ENCODE results near the gene UGT1A8. TPM values are rescaled to one million over a fixed set of nuclear protein-coding genes. Genes with fewer than 3 reads are reported as not detected.

The UGT1A8 gene
- total RNA-seq, 1 experiment from 2014 or later = 15.1 TPM

- peak; percentile 92 for DNase-seq (ENCODE audit: low read depth)
Measured at GRCh38 chr2:233764264-233764663, 146.8 kb downstream of the UGT1A8 start.

DNA sequence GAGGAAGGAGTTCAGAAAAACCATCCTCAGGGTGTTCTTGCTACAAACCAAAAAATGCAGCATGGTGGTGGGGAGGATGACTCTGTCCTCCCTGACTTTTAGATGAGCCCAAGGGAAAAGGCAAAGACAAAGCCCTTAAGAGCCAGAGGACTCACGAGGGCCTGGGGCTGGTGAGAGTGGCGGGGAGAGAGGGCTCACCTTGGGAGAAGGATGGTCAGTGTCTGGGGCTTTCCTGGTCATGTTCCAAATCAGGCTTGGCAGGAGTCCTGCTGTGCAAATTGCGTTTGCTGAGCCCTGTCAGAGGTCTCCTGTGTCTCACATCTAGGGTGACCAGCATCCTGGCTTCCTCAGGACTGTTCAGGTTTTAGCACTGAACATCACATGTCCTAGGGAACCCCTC lies 147.3 kb downstream of the UGT1A8 start:
- peak; percentile 52 for DNase-seq (ENCODE audit: low read depth)

DNA sequence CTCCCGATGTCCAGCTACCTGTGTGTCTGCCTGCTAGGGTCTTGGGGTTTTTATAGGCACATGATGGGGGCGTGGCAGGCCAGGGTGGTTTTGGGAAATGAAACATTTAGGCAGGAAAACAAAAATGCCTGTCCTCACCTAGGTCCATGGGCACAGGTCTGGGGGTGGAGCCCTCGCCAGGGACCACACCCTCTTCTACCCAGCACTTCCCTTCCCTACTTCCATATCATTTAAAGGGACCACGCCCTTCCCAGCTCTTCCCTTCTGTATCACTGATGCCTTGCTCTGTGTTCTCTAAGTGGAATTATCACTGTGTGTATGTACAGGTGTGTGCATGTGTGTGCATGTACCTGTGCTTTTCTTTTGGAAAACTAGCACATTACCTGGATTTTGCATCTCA lies 149.0 kb downstream of the UGT1A8 start:
- DNase-seq (ENCODE audit: low read depth) = no peak

- no peak for DNase-seq (ENCODE audit: low read depth)
Measured at GRCh38 chr2:233768076-233768475, 150.6 kb downstream of the UGT1A8 start.

DNA sequence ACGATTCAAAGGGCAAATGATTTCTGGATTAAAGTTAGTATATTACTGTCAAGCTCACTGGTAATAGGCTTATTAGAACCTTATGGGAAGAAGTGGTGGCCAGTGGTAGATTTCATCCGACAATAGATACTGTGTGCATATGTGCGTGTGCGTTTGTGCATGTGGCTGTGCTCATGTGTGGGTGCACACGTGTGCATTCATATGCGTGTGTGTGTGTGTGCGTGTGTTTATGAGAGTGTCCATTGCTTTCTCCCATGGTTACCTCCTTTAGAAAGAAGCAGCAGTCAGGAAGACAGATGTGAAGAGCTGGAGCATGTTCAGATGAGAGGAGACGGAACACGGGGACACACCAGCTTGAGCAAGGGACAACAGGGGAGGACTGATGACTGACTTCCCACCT lies 151.8 kb downstream of the UGT1A8 start:
- DNase-seq (ENCODE audit: low read depth) = no peak

DNA sequence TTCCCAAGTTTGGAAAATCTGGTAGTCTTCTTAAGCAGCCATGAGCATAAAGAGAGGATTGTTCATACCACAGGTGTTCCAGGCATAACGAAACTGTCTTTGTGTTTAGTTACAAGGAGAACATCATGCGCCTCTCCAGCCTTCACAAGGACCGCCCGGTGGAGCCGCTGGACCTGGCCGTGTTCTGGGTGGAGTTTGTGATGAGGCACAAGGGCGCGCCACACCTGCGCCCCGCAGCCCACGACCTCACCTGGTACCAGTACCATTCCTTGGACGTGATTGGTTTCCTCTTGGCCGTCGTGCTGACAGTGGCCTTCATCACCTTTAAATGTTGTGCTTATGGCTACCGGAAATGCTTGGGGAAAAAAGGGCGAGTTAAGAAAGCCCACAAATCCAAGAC lies 154.7 kb downstream of the UGT1A8 start:
- DNase-seq (ENCODE audit: low read depth) = no peak

GRCh38 chr2:233772583-233772982 lies 155.2 kb downstream of the UGT1A8 start:
- DNase-seq (ENCODE audit: low read depth) = peak; percentile 17

- DNase-seq (ENCODE audit: low read depth) = no peak
Measured at GRCh38 chr2:233773854-233774253, 156.4 kb downstream of the UGT1A8 start.

- DNase-seq (ENCODE audit: low read depth) = no peak
Measured at GRCh38 chr2:233775414-233775813, 158.0 kb downstream of the UGT1A8 start.

DNA sequence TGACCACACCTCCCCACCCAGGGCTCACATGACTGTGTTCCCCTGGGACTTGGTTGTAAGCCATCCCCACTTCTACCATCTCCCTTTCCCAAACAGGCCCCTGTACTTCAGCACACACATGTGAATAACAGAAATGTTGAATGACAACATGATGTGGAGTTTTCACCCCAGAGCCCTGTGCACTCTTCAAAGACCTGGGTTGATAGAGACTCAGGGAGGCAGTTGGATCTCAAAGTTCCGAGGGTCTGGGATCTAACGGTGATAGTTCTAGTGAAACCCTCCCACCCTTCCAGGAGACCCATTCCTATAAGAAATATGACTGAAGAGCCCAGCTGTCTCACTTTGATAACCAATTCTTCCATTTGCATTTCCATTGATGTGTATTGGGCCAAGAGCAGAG lies 160.6 kb downstream of the UGT1A8 start, which contains the start of gene MROH2A:
TSS of gene MROH2A (plus strand) at position 301 of the 400 bp plus-strand sequence. CDS start 1,029 bp downstream, outside the sequence.
- DNase-seq (ENCODE audit: low read depth) = no peak

DNA sequence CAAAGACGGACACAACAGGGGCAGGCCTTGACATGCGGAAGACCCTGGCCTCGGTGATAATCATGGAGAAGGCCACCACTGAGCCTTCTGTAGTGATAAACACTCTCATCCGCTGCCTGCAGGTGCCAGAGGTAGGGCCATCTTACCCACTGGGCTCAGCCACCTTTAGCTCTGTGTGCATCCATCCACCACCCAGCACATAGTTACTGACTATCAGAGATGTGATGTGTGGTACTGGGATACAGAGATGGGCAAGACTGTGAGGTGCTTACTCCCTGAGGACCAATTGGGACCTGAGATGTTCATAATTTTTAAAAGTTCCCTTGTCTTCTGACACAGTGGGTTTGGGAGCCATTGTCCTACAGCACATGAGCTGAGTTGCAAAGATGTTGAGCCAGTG lies 162.3 kb downstream of the UGT1A8 start:
- DNase-seq (ENCODE audit: low read depth) = no peak

GRCh38 chr2:233780771-233781170 lies 163.3 kb downstream of the UGT1A8 start:
- DNase-seq (ENCODE audit: low read depth) = peak; percentile 15

DNA sequence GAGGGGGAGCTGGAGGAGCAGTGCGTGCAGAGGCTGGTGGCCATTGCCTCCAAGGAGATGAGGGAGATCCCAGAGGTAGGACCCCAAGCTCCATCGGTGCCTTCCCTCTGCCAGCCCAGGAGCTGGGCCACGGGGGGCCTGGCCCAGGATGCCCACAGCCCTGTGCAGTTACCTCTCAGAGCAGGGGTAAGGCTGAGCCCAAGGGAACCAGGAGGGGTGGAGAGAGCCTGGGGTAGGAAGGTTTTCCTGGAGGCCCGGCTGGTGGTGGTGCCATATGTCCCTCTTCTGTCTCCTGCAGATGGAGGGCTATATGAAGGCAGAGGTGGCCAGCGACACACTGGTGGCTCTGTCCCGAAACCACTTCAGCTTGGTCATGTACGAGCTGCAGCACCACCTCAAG lies 172.1 kb downstream of the UGT1A8 start:
- no peak for DNase-seq (ENCODE audit: low read depth)

GRCh38 chr2:233791151-233791882 lies 173.9 kb downstream of the UGT1A8 start:
- no peak for DNase-seq (ENCODE audit: low read depth)

DNA sequence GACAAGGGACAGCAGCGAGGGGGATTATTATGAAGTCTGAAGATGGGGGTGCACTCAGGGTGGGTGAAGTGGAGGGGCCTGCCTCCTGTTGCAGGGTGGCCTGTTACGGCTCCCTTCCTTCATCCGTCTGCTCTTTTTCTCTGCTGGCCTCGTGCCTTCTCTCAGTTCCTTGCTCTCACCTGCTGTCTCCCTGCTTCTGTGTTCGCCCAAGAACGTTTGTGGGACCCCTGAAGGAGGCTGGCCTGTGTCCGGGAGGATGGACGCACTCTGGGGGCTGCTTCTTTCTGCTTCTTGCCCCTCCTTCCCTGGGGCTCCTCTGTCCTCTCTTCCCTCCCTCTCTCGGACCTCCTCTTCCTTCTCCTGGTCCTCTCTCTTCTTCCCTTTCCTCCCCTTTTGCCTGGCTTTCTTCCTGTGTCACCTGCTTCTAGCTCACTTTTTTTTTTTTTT lies 174.5 kb downstream of the UGT1A8 start:
- no peak for DNase-seq (ENCODE audit: low read depth)

GRCh38 chr2:233792720-233793119 lies 175.3 kb downstream of the UGT1A8 start:
- no peak for DNase-seq (ENCODE audit: low read depth)

DNA sequence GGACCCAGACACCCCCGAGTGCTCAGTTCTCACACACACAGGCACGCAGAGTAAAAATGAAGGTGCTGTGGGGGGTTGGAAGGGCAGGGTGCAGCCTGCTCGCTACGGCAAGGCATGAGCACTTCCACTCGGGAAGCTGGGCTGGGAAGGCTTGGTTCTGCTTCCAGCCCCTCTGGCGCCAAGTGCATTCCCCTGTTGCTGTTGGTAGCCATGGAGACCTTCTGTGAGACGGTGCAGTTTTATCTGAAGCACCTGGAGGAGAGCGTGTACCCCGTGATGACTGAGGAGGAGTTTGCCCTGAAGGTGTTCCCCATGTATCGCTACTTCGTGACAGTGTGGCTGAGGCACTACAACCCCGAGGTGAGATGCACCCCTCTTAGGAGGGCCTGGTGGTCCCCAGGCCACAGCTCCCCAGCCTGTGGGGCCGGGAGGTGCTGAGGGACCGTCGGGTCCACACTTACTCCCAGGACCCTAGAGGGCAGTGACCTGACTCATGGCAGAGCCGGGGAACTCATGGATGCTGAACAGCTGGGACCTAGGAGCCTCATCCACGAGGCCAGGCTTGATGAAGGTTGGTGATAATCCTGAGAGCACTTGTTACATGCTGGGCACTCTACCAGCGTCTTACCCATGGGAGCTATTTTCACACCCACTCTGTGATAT lies 176.2 kb downstream of the UGT1A8 start:
- DNase-seq (ENCODE audit: low read depth) = no peak

- no peak for DNase-seq (ENCODE audit: low read depth)
Measured at GRCh38 chr2:233794128-233794658, 176.8 kb downstream of the UGT1A8 start.

GRCh38 chr2:233795735-233796171 lies 178.3 kb downstream of the UGT1A8 start:
- no peak for DNase-seq (ENCODE audit: low read depth)

GRCh38 chr2:233796254-233796653 lies 178.8 kb downstream of the UGT1A8 start:
- DNase-seq (ENCODE audit: low read depth) = no peak

DNA sequence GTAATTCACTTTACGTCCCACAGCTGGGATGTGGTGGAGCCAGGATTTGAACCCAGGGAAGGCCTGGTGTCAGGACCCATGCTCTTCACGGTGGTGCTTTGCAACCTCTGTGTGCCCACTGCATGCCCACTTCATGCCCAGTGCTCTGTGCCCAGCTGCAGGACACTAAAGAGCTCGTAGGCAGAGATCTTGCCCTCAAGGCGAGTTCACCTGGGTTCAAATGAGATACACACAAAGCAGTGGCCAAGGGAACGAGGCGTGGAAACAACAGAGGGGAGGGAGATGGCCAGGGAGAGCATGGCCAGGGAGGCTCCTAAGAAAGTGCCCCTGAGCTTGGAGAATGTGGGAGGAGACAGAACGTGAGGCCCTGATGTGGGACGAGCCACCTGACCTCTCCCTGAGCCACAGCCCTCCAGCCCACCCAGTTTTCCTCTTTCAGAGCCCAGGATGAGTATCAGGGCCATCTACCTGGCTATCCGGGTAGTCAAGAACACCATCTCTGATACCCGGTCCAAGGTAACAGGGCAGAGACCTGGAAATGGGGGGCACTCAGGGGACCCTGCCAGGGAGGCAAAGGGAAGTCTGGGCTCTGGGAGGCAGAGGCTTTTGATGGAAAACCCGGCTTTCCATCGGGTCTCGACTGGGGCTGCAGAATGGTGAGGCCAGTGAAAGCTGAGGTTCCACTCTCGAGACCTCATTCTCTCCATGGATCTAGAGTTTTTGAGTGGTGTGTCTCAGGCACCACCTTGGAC lies 181.1 kb downstream of the UGT1A8 start:
- DNase-seq (ENCODE audit: low read depth) = no peak

- DNase-seq (ENCODE audit: low read depth) = no peak
Measured at GRCh38 chr2:233799087-233799665, 181.7 kb downstream of the UGT1A8 start.
